Ishikawa (cell line): Measurements from ENCODE around the gene FTO.

Experiments
- CEBPB ChIP-seq: IDR thresholded peaks from 2 replicates; pipeline ENCODE4 v1.6.1; 2012
- CREB1 ChIP-seq: IDR thresholded peaks from 2 replicates; pipeline ENCODE4 v1.6.1; 2012; ENCODE audit warnings: low read depth
- EGR1 ChIP-seq: IDR thresholded peaks from 2 replicates; pipeline ENCODE4 v1.6.1; 2012
- EP300 ChIP-seq: IDR thresholded peaks from 2 replicates; pipeline ENCODE4 v1.6.1; 2012; ENCODE audit warnings: borderline replicate concordance
- FOXM1 ChIP-seq: IDR thresholded peaks from 2 replicates; pipeline ENCODE4 v1.6.1; 2012; ENCODE audit warnings: low read depth, borderline replicate concordance
- MAX ChIP-seq: IDR thresholded peaks from 2 replicates; pipeline ENCODE4 v1.6.1; 2012
- NFIC ChIP-seq: IDR thresholded peaks from 2 replicates; pipeline ENCODE4 v1.6.1; 2012
- RAD21 ChIP-seq: IDR thresholded peaks from 2 replicates; pipeline ENCODE4 v1.6.1; 2012; ENCODE audit warnings: low read depth
- REST ChIP-seq: IDR thresholded peaks from 2 replicates; pipeline ENCODE4 v1.6.1; 2012; ENCODE audit warnings: low read depth, mild to moderate bottlenecking
- TAF1 ChIP-seq: IDR thresholded peaks from 2 replicates; pipeline ENCODE4 v1.6.1; 2012; ENCODE audit warnings: low read depth, mild to moderate bottlenecking
- TCF12 ChIP-seq: IDR thresholded peaks from 2 replicates; pipeline ENCODE4 v1.6.1; 2012; ENCODE audit warnings: low read depth
- TEAD4 ChIP-seq: IDR thresholded peaks from 2 replicates; pipeline ENCODE4 v1.6.1; 2012
- USF1 ChIP-seq: IDR thresholded peaks from 2 replicates; pipeline ENCODE4 v1.6.1; 2012
- YY1 ChIP-seq: IDR thresholded peaks from 2 replicates; pipeline ENCODE4 v1.6.1; 2012; ENCODE audit warnings: low read depth
- ZBTB7A ChIP-seq: IDR thresholded peaks from 2 replicates; pipeline ENCODE4 v1.6.1; 2012; ENCODE audit warnings: low read depth

Gene FTO

GRCh38 chr16:54022362-54022761 lies 318.4 kb downstream of the FTO start:
- TF ChIP-seq CREB1, result no peak
- no peak for TF ChIP-seq TEAD4
- TF ChIP-seq MAX, result no peak
- TF ChIP-seq RAD21, result no peak
- TF ChIP-seq EP300, result no peak
- no peak for TF ChIP-seq NFIC
- no peak for TF ChIP-seq ZBTB7A
- no peak for TF ChIP-seq TAF1
- no peak for TF ChIP-seq TCF12
- TF ChIP-seq REST, result no peak
- TF ChIP-seq USF1, result no peak
- TF ChIP-seq FOXM1, result no peak

- TF ChIP-seq FOXM1 (no peak), TEAD4 (no peak), TCF12 (no peak), RAD21 (no peak), USF1 (no peak), CEBPB (no peak), EP300 (no peak), EGR1 (no peak), TAF1 (no peak), MAX (no peak), NFIC (no peak), CREB1 (no peak), YY1 (no peak), REST (no peak), ZBTB7A (no peak)
These were observed 322.5 kb downstream of the FTO start for GRCh38 chr16:54026456-54026855.

- TF ChIP-seq FOXM1, result no peak
- no peak for TF ChIP-seq EGR1
- no peak for TF ChIP-seq TAF1
- TF ChIP-seq CEBPB, result no peak
- no peak for TF ChIP-seq USF1
- no peak for TF ChIP-seq CREB1
- no peak for TF ChIP-seq TCF12
- TF ChIP-seq REST, result no peak
- no peak for TF ChIP-seq RAD21
- no peak for TF ChIP-seq YY1
- no peak for TF ChIP-seq TEAD4
- no peak for TF ChIP-seq NFIC
- no peak for TF ChIP-seq EP300
These were observed 323.1 kb downstream of the FTO start for GRCh38 chr16:54027062-54027461.

- no peak for TF ChIP-seq NFIC
- no peak for TF ChIP-seq YY1
These were observed 323.6 kb downstream of the FTO start for GRCh38 chr16:54027558-54027957.
